ENCODE data around the gene MS4A14. TPM values are rescaled to one million over a fixed set of nuclear protein-coding genes. Genes with fewer than 3 reads are reported as not detected.

Gene MS4A14
- total and polyA plus RNA-seq, 2 donors, result 0.42 to 1.1 TPM

DNA sequence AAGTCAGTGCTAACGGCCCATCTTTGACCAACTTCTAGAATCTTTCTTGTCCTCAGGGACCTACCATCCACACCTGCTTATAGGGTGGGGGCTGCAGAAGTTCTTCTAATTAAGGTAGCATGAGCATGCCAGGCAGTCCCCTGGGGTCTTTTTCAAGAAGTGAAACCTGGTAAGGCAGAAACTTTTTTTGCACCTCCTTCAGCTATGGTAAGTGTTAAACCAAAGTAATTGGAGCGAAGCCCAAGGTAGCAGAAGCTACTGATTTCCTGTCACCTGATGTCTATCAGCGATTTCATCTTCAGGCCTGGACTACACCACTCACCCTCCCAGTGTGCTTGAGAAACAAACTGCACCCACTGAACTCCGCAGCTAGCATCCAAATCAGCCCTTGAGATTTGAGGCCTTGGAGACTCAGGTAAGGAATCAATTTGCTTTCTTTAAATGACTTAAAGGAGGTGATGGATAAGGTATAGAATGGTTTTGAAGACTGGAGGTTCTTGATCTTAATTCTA lies 59.3 kb downstream of the MS4A14 start, which contains the start of gene MS4A1:
TSS of gene MS4A1 (plus strand) at position 317 of the 512 bp plus-strand sequence. CDS start 6,528 bp downstream, outside the sequence.
- WGBS, result 45% methylated on average over 4 of the region's 4 CpGs
- H3K27me3 ChIP-seq (ENCODE audit: control insufficient read depth in 2 of 2, insufficient read depth in 1 of 2, low read length in 1 of 2), result no peaks in the 10 kb centered on the region
- no peaks in the 10 kb centered on the region for H3K9me3 ChIP-seq (ENCODE audit: control insufficient read depth in 2 of 2, insufficient read depth in 1 of 2, low read length in 1 of 2)
- DNase-seq (ENCODE audit: low read depth in 6 of 9, low spot score in 9 of 9), result no peak
- H3K4me1 ChIP-seq (ENCODE audit: control insufficient read depth in 2 of 2, insufficient read depth in 2 of 2, low read length in 2 of 2), result no peaks in the 10 kb centered on the region
- H3K4me3 ChIP-seq (ENCODE audit: low read length in 2 of 2), result no peak within 1 kb of the TSS
- no peak within 1 kb of the TSS for H3K27ac ChIP-seq (ENCODE audit: low read depth in 1 of 2, low read length in 1 of 2)
- no peaks in the 10 kb centered on the region for H3K36me3 ChIP-seq (ENCODE audit: control insufficient read depth in 2 of 2, insufficient read depth in 2 of 2, low read length in 1 of 2)

GRCh38 chr11:60457576-60457975 lies 61.3 kb downstream of the MS4A14 start:
- H3K4me3 ChIP-seq (ENCODE audit: low read length in 2 of 2), result no peak overlapping the region
- no peaks in the 10 kb centered on the region for H3K9me3 ChIP-seq (ENCODE audit: control insufficient read depth in 2 of 2, insufficient read depth in 1 of 2, low read length in 1 of 2)
- H3K27me3 ChIP-seq (ENCODE audit: control insufficient read depth in 2 of 2, insufficient read depth in 1 of 2, low read length in 1 of 2), result no peaks in the 10 kb centered on the region
- no peak overlapping the region for H3K27ac ChIP-seq (ENCODE audit: low read depth in 1 of 2, low read length in 1 of 2)
- DNase-seq (ENCODE audit: low read depth in 6 of 9, low spot score in 9 of 9), result no peak
- no peaks in the 10 kb centered on the region for H3K4me1 ChIP-seq (ENCODE audit: control insufficient read depth in 2 of 2, insufficient read depth in 2 of 2, low read length in 2 of 2)
- WGBS, result 92% methylated on average over 3 of the region's 3 CpGs
- H3K36me3 ChIP-seq (ENCODE audit: control insufficient read depth in 2 of 2, insufficient read depth in 2 of 2, low read length in 1 of 2), result no peaks in the 10 kb centered on the region

DNA sequence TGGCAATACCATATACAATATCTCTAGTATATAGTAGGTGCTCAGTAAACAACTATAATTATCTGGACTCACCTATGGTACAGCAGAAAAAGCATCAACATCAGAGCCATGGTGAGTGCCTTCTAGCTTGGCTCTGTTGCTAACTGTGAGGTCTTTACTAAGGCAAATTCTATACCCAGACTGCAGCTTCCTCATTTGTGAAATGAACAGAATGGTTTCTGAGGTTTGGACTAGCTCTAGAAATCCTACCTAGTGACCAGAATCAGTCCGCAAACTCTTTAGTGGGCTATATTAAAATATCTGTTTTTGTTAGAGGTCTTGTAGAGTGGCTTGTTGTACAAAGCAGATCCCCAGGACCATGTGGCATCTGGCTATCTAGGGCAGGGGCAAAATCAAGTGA lies 63.1 kb downstream of the MS4A14 start:
- WGBS, result 100% methylated on average over 1 of the region's 1 CpG
- Histone ChIP-seq H3K27me3 (ENCODE audit: control insufficient read depth in 2 of 2, insufficient read depth in 1 of 2, low read length in 1 of 2) (no peaks in the 10 kb centered on the region), H3K9me3 (ENCODE audit: control insufficient read depth in 2 of 2, insufficient read depth in 1 of 2, low read length in 1 of 2) (no peaks in the 10 kb centered on the region), H3K27ac (ENCODE audit: low read depth in 1 of 2, low read length in 1 of 2) (no peak overlapping the region), H3K36me3 (ENCODE audit: control insufficient read depth in 2 of 2, insufficient read depth in 2 of 2, low read length in 1 of 2) (no peaks in the 10 kb centered on the region), H3K4me1 (ENCODE audit: control insufficient read depth in 2 of 2, insufficient read depth in 2 of 2, low read length in 2 of 2) (no peaks in the 10 kb centered on the region), H3K4me3 (ENCODE audit: low read length in 2 of 2) (no peak overlapping the region)
- DNase-seq (ENCODE audit: low read depth in 6 of 9, low spot score in 9 of 9), result no peak

Other genes with a start within 250 kb of the MS4A14 start
- 102 TPM for gene MS4A6A, start 213.4 kb upstream of the MS4A14 start, total RNA-seq
- 174 TPM for gene MS4A6A, start 213.4 kb upstream of the MS4A14 start, polyA plus RNA-seq
- gene MS4A4E, start 153.3 kb upstream of the MS4A14 start, total RNA-seq, result 0.24 TPM
- 1.9 TPM for gene MS4A4E, start 153.3 kb upstream of the MS4A14 start, polyA plus RNA-seq
- gene MS4A4A, start 115.8 kb upstream of the MS4A14 start, total RNA-seq, result 14.1 TPM
- gene MS4A4A, start 115.8 kb upstream of the MS4A14 start, polyA plus RNA-seq, result 55.6 TPM
- 0.57 TPM for gene MS4A6E, start 69.2 kb upstream of the MS4A14 start, total RNA-seq
- 2.5 TPM for gene MS4A6E, start 69.2 kb upstream of the MS4A14 start, polyA plus RNA-seq
- gene MS4A7, start 17.9 kb upstream of the MS4A14 start, total RNA-seq, result 13.4 TPM
- gene MS4A7, start 17.9 kb upstream of the MS4A14 start, polyA plus RNA-seq, result 21.8 TPM
- gene MS4A5, start 33.1 kb downstream of the MS4A14 start, total RNA-seq, result not detected
- gene MS4A5, start 33.1 kb downstream of the MS4A14 start, polyA plus RNA-seq, result 0.05 TPM
- 27.5 TPM for gene MS4A1, start 59.4 kb downstream of the MS4A14 start, total RNA-seq
- gene MS4A1, start 59.4 kb downstream of the MS4A14 start, polyA plus RNA-seq, result 98.4 TPM
- gene MS4A12, start 96.3 kb downstream of the MS4A14 start, total RNA-seq, result 0.05 TPM
- gene MS4A12, start 96.3 kb downstream of the MS4A14 start, polyA plus RNA-seq, result 0.39 TPM
- not detected for gene MS4A13, start 118.9 kb downstream of the MS4A14 start, total RNA-seq
- not detected for gene MS4A13, start 118.9 kb downstream of the MS4A14 start, polyA plus RNA-seq